HL-60 (cell line): ENCODE data around the gene TMEM120B.

Source experiments
- DNase-seq, 2 experiments: peaks; one replicate each; pipeline ENCODE4 v3.0.0-alpha.2; 2010 to 2020; ENCODE audit warnings: low read depth in 1 of 2, low spot score in 1 of 2
- H3K27ac ChIP-seq: fragments of 250-450 bp; sonication (Bioruptor Pico); replicated peaks from 2 replicates; pipeline ENCODE4 v1.5.1; 2020; ENCODE audit warnings: mild to moderate bottlenecking, moderate library complexity
- H3K27me3 ChIP-seq: fragments of 250-450 bp; sonication (Bioruptor Pico); 2 replicates; pipeline ENCODE4 v1.5.1; 2021; ENCODE audit warnings: mild to moderate bottlenecking, moderate library complexity; ENCODE audit not compliant: insufficient read depth, poor library complexity, severe bottlenecking
- H3K4me3 ChIP-seq: replicated peaks from 2 replicates; pipeline ENCODE4 v1.5.1; 2011; ENCODE audit warnings: mild to moderate bottlenecking, control low read depth, low read length; ENCODE audit not compliant: insufficient read depth
- GABPA ChIP-seq: IDR thresholded peaks from 2 replicates; pipeline ENCODE4 v1.6.1; 2012; ENCODE audit warnings: low read depth
- POLR2AphosphoS5 ChIP-seq: IDR thresholded peaks from 2 replicates; pipeline ENCODE4 v1.6.1; 2012; ENCODE audit warnings: low read depth
- SPI1 ChIP-seq: IDR thresholded peaks from 2 replicates; pipeline ENCODE4 v1.6.1; 2012; ENCODE audit warnings: low read depth, mild to moderate bottlenecking, borderline replicate concordance
- TF ChIP-seq, protein P1 (sequence below): IDR thresholded peaks from 2 replicates; pipeline ENCODE4 v1.6.1; 2012; ENCODE audit warnings: low read depth; ENCODE audit not compliant: insufficient replicate concordance
- TF ChIP-seq, protein P2 (sequence below): IDR thresholded peaks from one replicate; pipeline ENCODE4 v1.5.1; 2011; ENCODE audit warnings: low read length, control low read depth, inconsistent platforms; ENCODE audit not compliant: insufficient read depth

The TMEM120B gene

GRCh38 chr12:121830588-121831265 is 118.2 kb downstream of the TMEM120B start:
- Histone ChIP-seq H3K4me3 (no peak overlapping the region), H3K27ac (peak overlapping the region; percentile 68), H3K27me3 (no peaks in the 10 kb centered on the region)
- no peak for DNase-seq
- TF ChIP-seq POLR2AphosphoS5 = no peak
- TF ChIP-seq, protein P1, sequence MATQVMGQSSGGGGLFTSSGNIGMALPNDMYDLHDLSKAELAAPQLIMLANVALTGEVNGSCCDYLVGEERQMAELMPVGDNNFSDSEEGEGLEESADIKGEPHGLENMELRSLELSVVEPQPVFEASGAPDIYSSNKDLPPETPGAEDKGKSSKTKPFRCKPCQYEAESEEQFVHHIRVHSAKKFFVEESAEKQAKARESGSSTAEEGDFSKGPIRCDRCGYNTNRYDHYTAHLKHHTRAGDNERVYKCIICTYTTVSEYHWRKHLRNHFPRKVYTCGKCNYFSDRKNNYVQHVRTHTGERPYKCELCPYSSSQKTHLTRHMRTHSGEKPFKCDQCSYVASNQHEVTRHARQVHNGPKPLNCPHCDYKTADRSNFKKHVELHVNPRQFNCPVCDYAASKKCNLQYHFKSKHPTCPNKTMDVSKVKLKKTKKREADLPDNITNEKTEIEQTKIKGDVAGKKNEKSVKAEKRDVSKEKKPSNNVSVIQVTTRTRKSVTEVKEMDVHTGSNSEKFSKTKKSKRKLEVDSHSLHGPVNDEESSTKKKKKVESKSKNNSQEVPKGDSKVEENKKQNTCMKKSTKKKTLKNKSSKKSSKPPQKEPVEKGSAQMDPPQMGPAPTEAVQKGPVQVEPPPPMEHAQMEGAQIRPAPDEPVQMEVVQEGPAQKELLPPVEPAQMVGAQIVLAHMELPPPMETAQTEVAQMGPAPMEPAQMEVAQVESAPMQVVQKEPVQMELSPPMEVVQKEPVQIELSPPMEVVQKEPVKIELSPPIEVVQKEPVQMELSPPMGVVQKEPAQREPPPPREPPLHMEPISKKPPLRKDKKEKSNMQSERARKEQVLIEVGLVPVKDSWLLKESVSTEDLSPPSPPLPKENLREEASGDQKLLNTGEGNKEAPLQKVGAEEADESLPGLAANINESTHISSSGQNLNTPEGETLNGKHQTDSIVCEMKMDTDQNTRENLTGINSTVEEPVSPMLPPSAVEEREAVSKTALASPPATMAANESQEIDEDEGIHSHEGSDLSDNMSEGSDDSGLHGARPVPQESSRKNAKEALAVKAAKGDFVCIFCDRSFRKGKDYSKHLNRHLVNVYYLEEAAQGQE = no peak
- TF ChIP-seq, protein P2, sequence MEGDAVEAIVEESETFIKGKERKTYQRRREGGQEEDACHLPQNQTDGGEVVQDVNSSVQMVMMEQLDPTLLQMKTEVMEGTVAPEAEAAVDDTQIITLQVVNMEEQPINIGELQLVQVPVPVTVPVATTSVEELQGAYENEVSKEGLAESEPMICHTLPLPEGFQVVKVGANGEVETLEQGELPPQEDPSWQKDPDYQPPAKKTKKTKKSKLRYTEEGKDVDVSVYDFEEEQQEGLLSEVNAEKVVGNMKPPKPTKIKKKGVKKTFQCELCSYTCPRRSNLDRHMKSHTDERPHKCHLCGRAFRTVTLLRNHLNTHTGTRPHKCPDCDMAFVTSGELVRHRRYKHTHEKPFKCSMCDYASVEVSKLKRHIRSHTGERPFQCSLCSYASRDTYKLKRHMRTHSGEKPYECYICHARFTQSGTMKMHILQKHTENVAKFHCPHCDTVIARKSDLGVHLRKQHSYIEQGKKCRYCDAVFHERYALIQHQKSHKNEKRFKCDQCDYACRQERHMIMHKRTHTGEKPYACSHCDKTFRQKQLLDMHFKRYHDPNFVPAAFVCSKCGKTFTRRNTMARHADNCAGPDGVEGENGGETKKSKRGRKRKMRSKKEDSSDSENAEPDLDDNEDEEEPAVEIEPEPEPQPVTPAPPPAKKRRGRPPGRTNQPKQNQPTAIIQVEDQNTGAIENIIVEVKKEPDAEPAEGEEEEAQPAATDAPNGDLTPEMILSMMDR = no peak
- no peak for TF ChIP-seq SPI1
- no peak for TF ChIP-seq GABPA
